ENCODE measurements around the gene GLRX5.
A peak's percentile ranks its signal among the peaks of the same experiment; 100 is the strongest.
"Not testable (repeated sequence)": the region's sequence is repeated elsewhere in the genome, so short reads cannot be mapped to it uniquely, and the experiment has no call there.

Gene GLRX5

DNA sequence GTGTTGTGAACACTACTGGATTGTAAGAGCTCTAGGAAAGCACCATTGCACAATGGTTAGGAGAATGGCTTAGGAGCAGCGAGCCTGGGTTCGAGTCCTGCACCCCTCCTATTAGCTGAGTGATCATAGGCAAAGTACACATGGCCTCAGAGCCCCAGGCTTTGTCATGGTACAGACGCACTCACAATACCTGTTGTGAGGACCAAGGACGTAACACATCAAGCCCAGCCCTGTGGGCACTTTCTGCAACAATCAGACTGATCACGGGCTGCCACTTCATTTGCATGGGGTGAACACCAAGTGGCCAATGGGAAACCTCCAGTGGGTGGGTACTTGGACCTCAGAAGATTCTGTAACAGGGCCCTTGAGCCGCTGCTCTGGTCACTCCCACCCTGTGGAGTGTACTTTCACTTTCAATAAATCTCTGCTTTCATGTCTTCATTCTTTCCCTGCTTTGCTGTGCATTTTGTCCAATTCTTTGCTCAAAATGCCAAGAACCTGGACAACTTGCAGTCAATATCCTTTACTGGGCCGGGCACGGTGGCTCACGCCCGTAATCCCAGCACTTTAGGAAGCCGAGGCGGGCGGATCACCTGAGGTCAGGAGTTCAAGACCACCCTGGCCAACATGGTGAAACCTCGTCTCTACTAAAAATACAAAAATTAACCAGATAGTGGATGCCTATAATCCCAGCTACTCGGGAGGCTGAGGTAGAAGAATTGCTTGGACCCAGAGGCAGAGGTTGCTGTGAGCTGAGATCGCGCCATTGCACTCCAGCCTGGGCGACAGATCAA is 28.2 kb downstream of the GLRX5 start:
- DNase-seq, result peak; percentile 69

DNA sequence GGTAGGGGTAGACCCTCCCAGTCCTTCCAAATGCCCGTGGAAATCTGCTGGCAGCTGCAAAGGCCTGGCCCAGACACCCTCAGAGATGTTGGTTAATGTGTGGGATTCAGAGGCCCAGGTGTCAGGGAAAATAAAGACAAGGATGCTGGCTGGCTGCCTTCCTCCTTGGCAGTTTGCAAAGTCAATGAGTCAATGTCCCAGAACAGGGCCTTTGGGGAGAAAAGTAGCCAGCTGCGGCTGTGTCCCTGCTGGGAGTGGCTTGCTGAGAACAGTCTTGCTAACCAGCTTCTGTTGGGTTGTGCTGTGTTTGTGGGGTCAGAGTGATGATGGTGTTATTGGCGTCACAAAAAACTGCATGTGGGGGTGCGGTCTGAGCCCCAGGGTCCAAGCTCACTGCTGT is 29.2 kb downstream of the GLRX5 start:
- DNase-seq, result no peak

- no peak for DNase-seq
Observed at GRCh38 chr14:95569440-95569839, 34.6 kb downstream of the GLRX5 start.

GRCh38 chr14:95573313-95573712 is 38.5 kb downstream of the GLRX5 start:
- no peak for DNase-seq

- no peak for DNase-seq
Observed at GRCh38 chr14:95575840-95576473, 41.1 kb downstream of the GLRX5 start.

DNA sequence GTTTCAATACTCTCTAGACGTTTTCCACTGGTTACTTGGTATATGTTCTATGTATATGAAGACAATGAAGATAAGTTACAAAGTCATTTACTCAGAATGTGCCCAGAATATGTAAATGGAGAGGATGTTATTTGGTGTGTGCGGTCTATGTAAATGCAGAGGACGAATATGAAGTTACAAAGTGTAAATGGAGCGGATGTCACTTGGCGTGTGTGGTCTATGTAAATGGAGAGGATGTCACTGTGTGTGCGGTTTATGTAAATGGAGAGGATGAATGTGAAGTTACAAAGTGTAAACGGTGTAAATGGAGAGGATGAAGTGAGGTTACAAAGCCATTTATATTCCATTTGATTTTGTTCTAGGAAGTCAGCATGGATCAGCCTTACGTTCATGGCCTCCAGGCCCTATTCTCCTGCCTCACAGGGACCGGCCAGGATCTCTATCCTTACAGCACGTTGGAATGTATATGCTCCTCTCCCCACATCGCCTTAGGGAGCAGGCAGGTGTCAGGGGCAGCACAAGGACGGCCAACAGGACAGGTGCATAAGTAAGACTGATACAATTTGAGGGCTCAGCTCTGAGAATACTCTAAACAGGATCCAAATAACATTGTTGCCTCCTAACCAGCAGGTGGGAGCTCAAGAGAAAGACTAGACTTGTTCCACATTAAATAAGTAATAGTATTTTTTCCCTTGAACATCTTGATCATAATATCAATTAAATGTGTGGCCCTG is 42.4 kb downstream of the GLRX5 start:
- no peak for DNase-seq

- no peak for DNase-seq
Observed at GRCh38 chr14:95577870-95578269, 43.0 kb downstream of the GLRX5 start.

DNA sequence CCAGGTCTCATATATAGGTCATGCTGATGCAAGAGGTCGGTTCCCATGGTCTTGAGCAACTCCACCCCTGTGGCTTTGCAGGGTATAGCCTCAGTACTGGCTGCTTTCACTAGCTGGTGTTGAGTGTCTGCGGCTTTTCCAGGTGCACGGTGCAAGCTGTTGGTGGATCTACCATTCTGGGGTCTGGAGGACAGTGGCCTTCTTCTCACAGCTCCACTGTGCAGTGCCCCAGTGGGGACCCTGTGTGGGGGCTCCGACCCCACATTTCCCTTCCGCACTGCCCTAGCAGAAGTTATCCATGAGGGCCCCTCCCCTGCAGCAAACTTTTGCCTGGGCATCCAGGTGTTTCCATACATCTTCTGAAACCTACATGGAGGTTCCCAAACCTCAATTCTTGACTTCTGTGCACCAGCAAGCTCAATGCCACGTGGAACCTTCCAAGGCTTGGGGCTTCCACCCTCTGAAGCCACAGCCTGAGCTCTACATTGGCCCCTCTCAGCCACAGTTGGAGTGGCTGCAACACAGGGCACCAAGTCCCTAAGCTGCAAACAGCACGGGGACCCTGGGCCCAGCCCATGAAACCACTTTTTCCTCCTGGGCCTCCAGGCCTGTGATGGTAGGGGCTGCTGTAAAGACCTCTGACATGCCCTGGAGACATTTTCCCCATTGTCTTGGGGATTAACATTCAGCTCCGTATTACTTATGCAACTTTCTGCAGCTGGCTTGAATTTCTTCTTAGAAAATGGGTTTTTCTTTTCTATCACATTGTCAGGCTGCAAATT is 49.2 kb downstream of the GLRX5 start:
- DNase-seq, result not testable (repeated sequence)

- DNase-seq, result no peak
Observed at GRCh38 chr14:95585953-95586620, 51.2 kb downstream of the GLRX5 start.

- not testable (repeated sequence) for DNase-seq
Observed at GRCh38 chr14:95591182-95591581, 56.3 kb downstream of the GLRX5 start.

All from NCI-H774 (cell line).